ENCODE measurements around the gene GTF2E1.
A peak's percentile ranks its signal among the peaks of the same experiment; 100 is the strongest.
"Not testable (repeated sequence)": the region's sequence is repeated elsewhere in the genome, so short reads cannot be mapped to it uniquely, and the experiment has no call there.

Gene GTF2E1

DNA sequence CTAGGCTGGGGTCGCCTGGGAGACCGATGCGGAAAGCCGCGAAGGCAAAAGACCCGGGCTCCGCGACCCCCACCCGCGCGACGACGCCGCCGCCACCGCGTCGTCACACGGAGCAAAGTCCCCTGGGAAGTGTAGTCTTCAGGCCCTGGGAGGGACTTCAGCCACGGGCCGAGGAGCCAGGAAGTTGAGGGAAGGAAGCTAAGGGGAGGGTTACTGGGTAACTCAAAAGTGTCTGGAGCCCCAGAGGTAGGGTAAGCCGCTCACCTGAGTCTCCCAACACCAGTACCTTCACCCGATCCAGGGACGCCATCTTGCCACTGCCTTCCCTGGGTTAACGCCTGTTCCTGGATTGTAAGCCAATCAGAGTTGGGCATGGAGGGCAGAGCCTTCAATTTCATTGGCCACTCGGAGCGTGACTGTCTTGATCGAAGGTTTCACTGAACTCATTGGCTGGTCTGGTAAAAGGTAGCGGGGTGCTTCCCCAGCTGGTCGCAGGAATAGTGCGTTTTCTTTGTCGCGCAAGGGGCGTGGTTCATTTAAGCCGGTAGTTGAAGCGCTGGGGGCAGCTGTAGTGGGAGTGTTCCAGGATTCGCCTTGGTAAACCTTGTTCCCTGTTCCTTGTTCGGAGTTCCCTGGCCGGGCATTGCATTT, at the start of gene GTF2E1, which contains the start of gene RABL3:
Gene GTF2E1, plus strand, starts transcription at position 547 of the 651 bp plus-strand sequence. CDS start 7,809 bp downstream, outside the sequence.
Gene RABL3, minus strand, starts transcription at position 319 of the 651 bp plus-strand sequence. Its CDS starts 9 bp downstream, at position 310.
- in situ Hi-C loops (cut with HindIII; ENCODE audit: low pct_unique_long_range_greater_than_20kb, low sequenced_read_pairs) = no loop called here
- TF ChIP-seq JUND (IDR thresholded peaks at IDR 0.05; ENCODE audit: low read depth) = no peak
- DNase-seq (ENCODE audit: low read depth in 1 of 2, low spot score in 1 of 2) = peak; percentile 98 to 100

DNA sequence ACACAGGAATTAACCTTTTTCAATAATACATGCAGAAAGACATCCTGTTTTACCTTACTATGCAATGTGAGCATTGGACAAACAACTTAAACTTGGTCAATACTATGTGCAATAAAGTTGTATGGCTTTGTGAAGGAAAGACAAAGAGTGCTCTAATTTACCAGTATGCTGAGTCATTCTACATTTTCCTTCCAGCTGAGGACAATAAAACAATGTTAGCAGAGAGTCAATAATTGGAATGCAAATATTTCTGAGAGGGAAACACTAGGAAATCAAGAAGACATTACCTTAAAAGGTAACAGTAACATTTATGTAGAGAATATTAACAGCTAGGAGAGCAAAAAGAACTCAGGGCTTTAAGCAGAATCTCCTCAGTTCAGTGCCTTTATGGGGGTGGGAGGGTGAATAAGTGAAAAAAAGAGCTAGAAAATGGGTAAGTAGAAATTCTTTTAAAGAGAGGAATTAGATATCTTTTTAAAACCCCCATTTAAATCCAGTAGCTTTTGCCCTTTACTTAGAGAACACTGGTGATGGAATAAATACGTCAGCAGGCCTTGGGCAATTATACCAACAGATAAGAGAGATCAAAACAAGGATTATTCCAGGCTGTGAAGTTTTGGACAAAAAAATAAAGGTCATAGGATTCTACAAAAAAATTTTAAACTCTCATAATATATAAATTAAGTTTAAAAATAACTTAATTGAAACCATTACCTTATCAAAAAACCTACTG, 48.9 kb upstream of the GTF2E1 start:
- TF ChIP-seq JUND (IDR thresholded peaks at IDR 0.05; ENCODE audit: low read depth) = 0 out of 2 replicates have a peak, but pooled peaks have one; percentile 21
- peak; percentile 5 to 72 for DNase-seq (ENCODE audit: low read depth in 1 of 2, low spot score in 1 of 2)
- in situ Hi-C loops (cut with HindIII; ENCODE audit: low pct_unique_long_range_greater_than_20kb, low sequenced_read_pairs) = no loop called here

DNA sequence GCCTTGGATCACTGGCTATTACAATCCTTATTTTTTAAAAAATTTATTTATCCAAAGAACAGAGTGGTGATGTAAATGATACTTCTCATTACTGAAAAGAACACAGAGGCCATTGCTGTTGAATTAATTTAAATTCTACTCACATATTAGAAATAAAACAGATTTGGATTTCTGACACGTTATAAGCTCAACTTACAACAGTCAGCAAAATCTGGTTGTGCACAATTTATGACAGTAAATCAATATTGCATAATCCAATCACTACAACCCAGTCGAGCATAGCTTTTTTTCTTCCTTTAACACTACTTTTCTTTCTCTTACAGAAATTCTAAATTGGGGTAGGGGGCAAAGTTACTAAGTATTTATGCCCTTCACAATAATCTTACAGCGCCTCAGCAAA, 43.2 kb upstream of the GTF2E1 start:
- DNase-seq (ENCODE audit: low read depth in 1 of 2, low spot score in 1 of 2) = no peak
- in situ Hi-C loops (cut with HindIII; ENCODE audit: low pct_unique_long_range_greater_than_20kb, low sequenced_read_pairs) = no loop called here
- no peak for TF ChIP-seq JUND (IDR thresholded peaks at IDR 0.05; ENCODE audit: low read depth)

DNA sequence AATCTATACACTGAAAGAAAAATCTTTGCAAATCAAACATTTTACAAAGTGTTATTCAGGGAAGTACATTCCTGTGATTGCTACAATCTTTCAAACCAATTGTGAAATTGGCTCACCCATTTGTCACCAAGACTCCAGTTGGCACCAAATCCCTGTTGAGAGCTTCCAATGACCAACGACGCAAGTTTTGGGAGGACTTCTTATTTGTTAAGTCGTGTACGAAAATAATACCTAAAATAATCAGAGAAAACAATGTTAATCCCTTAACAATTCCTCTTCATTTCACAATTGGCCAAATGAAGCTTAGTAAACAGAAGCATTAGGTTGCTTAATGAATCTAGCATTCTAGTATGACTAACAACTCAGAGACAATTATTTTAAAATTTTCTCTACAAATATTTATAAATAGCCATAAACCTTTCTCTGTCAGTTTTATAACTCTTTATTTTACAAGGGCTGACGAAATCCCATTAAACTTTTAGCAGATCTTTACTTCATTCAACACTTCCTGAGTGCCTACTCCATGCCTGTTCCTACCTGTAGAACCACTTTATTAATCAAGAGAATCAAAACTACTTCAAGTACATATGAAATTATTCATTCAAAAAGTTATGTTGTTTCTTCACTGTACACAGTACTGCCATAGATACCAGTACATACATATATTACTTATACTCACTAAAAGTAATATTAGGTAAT, 36.5 kb upstream of the GTF2E1 start:
- no peak for TF ChIP-seq JUND (IDR thresholded peaks at IDR 0.05; ENCODE audit: low read depth)
- in situ Hi-C loops (cut with HindIII; ENCODE audit: low pct_unique_long_range_greater_than_20kb, low sequenced_read_pairs) = no loop called here
- peak in 1 of 2 experiments; percentile 12 for DNase-seq (ENCODE audit: low read depth in 1 of 2, low spot score in 1 of 2)

DNA sequence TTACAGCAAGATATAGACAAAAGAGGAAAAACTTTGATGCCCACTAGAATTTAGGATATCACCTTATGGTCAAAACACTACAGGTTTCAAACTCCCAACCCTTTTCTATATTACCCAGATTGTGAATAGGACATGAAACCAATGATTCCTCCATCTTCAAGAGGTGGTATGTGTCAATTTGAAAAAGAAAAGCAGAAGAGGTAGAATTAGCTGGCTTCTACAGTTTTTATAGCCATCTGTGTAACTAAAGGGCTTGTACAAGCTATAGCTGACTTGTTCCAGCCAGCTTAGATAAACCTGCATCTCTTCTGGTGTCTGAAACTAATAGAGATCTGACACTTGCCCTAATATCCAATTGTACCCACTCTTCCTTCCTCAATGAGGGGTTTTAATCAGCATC, 35.6 kb upstream of the GTF2E1 start:
- no peak for TF ChIP-seq JUND (IDR thresholded peaks at IDR 0.05; ENCODE audit: low read depth)
- no peak for DNase-seq (ENCODE audit: low read depth in 1 of 2, low spot score in 1 of 2)
- in situ Hi-C loops (cut with HindIII; ENCODE audit: low pct_unique_long_range_greater_than_20kb, low sequenced_read_pairs) = no loop called here

DNA sequence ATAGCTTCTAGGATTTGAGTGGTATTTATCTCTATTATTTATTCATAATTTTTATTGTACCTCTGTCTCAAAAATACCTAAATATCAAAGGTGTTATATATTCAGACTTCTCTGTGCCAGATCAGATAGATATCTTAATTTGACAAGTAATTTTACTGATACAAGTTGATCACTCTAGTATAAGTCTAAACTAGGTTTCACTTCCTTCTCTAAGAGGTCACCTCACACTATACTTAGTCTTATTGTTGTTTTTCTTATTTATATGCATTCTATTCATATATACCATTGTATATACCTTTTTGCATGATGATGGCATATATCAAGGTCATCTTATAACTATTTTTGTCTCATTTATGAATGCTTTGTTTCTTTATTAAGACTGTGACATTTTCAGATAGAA, 34.1 kb upstream of the GTF2E1 start:
- no peak for DNase-seq (ENCODE audit: low read depth in 1 of 2, low spot score in 1 of 2)
- no peak for TF ChIP-seq JUND (IDR thresholded peaks at IDR 0.05; ENCODE audit: low read depth)
- in situ Hi-C loops (cut with HindIII; ENCODE audit: low pct_unique_long_range_greater_than_20kb, low sequenced_read_pairs) = no loop called here

DNA sequence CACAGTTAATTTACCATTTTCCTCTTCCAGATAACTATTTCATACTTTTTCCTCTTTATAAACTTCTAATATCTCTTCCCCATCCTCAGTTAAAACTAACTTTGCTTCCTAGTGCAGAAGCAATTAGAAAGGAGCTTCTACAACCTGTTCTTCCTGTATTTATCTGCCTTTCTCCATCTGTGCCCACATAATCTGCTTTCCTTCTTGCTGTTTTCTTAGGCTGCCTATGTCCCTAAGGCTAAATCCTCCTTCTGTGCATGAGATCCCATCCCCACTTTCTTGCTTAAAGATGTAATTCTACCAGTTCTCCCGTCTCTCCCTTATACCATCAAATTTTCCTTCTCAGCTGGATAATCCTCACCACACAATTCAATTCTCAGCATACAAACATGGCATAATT, 32.2 kb upstream of the GTF2E1 start:
- in situ Hi-C loops (cut with HindIII; ENCODE audit: low pct_unique_long_range_greater_than_20kb, low sequenced_read_pairs) = no loop called here

DNA sequence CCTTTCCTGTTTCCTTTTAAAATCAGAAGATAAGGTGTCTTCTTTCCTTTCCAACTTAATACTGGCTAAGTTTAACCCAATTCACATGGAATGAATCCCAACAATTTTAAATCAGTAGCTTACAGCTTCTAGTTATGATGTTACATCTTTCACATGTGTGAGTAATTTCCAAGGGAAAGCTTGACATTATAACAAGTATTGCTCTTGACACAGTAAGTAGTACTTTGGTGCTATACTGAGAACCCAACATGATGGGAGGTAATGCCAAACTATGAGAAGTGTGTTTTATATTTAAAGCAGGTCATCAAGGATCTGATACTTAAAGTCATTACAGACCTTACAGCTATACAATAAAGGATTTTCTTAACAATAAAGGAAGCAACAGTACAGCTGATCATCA, 29.3 kb upstream of the GTF2E1 start:
- TF ChIP-seq JUND (IDR thresholded peaks at IDR 0.05; ENCODE audit: low read depth) = no peak
- in situ Hi-C loops (cut with HindIII; ENCODE audit: low pct_unique_long_range_greater_than_20kb, low sequenced_read_pairs) = no loop called here
- DNase-seq (ENCODE audit: low read depth in 1 of 2, low spot score in 1 of 2) = no peak

More for the DNA sequence above, 32.2 kb upstream of the GTF2E1 start:
- TF ChIP-seq JUND (IDR thresholded peaks at IDR 0.05; ENCODE audit: low read depth) = peak; percentile 81; the same call in 1 of the 2 replicates
- DNase-seq (ENCODE audit: low read depth in 1 of 2, low spot score in 1 of 2) = peak; percentile 18 to 81

DNA sequence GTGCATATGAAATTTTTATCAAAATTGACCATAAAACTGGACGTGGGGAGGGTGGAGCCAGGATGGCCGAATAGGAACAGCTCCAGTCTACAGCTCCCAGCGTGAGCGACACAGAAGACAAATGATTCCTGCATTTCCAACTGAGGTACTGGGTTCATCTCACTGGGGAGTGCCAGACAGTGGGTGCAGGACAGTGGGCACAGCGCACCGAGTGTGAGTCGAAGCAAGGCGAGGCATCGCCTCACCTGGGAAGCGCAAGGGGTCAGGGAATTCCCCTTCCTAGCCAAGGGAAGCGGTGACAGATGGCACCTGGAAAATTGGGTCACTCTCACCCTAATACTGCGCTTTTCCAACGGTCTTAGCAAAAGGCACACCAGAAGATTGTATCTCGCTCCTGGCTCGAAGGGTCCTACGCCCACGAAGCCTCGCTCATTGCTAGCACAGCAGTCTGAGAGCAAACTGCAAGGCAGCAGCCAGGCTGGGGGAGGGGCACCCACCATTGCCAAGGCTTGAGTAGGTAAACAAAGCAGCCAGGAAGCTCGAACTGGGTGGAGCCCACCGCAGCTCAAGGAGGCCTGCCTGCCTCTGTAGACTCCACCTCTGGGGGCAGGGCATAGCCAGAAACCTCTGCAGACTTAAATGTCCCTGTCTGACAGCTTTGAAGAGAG, 23.2 kb upstream of the GTF2E1 start:
- peak in 1 of 2 experiments; percentile 38 for DNase-seq (ENCODE audit: low read depth in 1 of 2, low spot score in 1 of 2)
- in situ Hi-C loops (cut with HindIII; ENCODE audit: low pct_unique_long_range_greater_than_20kb, low sequenced_read_pairs) = not testable (repeated sequence)

DNA sequence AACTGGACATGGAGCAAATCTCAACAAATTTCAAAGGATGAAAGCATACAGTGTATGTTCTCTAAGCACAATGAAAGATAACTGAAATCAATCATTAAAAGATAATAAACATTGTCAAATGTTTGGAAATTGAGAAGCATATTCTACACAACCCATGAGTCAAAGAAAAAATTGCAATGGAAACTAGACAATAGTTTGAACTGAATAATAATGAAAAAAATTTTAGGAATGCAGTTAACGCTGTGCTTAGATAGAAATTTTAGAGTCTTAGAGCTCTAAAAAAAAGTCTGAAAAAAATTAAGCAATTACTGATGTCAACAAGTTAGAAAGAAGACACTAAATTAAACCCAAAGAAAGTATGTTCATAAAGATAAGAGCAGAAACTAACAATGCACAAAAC, 15.8 kb upstream of the GTF2E1 start:
- no peak for DNase-seq (ENCODE audit: low read depth in 1 of 2, low spot score in 1 of 2)
- in situ Hi-C loops (cut with HindIII; ENCODE audit: low pct_unique_long_range_greater_than_20kb, low sequenced_read_pairs) = no loop called here
- TF ChIP-seq JUND (IDR thresholded peaks at IDR 0.05; ENCODE audit: low read depth) = no peak

DNA sequence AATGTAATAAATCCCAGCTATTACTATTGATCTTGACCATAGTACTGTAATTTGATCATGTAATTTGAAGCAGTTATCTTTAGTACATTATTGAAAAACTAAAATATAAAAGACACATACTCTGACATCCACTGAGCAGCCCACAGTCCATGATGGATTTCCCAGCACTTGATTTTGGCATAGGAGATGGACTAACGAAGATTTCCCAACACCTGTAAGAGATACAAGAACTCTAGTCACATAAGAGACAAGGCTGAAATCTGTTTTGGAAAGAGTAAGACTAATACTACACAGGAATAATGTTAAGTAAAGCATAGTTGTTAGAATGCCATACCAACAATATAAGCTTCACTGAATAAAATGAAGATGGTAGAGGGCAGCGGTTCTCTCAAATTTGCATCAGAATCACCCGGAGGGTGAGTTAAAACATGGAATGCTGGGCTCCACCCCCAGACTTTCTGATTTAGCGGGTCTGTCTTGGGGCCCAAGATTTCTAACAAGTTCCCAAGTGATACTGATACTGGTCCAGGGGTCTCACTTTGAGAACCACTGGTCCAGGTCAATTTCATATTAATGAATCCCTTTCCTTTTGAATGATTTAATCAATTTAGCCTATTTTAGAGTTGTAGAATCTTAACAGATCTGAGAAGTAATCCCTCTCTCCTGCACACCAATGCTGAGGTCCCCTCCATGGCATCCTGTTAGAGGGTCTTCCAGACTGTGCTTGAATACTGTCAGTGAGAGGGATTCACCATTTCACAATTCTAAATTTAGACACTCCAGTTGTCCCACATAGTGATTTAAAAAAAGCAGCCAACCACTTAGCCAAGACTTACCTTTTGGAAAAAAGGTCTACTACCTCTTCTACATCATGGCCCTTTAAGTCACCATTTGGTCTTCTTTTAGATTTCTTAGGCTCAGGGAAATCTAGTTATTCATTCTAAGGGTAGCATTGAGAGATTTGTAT, 11.7 kb upstream of the GTF2E1 start:
- in situ Hi-C loops (cut with HindIII; ENCODE audit: low pct_unique_long_range_greater_than_20kb, low sequenced_read_pairs) = no loop called here
- no peak for TF ChIP-seq JUND (IDR thresholded peaks at IDR 0.05; ENCODE audit: low read depth)
- no peak for DNase-seq (ENCODE audit: low read depth in 1 of 2, low spot score in 1 of 2)

DNA sequence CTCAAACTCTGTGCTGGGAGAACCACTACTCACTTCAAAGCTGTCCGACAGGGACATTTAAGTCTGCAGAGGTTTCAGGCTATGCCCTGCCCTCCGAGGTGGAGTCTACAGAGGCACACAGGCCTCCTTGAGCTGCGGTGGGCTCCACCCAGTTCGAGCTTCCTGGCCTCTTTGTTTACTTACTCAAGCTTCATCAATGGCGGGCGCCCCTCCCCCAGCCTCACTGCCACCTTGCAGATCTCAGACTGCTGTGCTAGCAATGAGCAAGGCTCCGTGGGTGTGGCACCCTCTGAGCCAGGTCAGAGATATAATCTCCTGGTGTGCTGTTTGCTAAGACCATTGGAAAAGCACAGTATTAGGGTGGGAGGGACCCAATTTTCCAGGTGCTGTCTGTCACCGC, 4.5 kb upstream of the GTF2E1 start:
- in situ Hi-C loops (cut with HindIII; ENCODE audit: low pct_unique_long_range_greater_than_20kb, low sequenced_read_pairs) = not testable (repeated sequence)

More for the DNA sequence above, 4.5 kb upstream of the GTF2E1 start:
- not testable (repeated sequence) for DNase-seq (ENCODE audit: low read depth in 1 of 2, low spot score in 1 of 2)

Data from T47D (cell line).